ENCODE measurements around the gene ARPC4.

Gene ARPC4

GRCh38 chr3:9792405-9793160, at the start of gene ARPC4, which contains the start of gene TADA3:
Gene ARPC4, plus strand, starts transcription at chr3:9793082. Its CDS starts 40 bp downstream, at chr3:9793122.
Gene TADA3, minus strand, starts transcription at chr3:9792473. Its CDS starts 1,007 bp downstream, at chr3:9791466.
- DNase-seq: peak; percentile 96

- no peak for DNase-seq
These were observed 49.3 kb upstream of the ARPC4 start for GRCh38 chr3:9743548-9743947.

GRCh38 chr3:9744162-9744561, 48.7 kb upstream of the ARPC4 start:
- no peak for DNase-seq

- DNase-seq: no peak
These were observed 47.4 kb upstream of the ARPC4 start for GRCh38 chr3:9745521-9745920.

GRCh38 chr3:9746330-9746729, 46.6 kb upstream of the ARPC4 start:
- no peak for DNase-seq

GRCh38 chr3:9747267-9747666, 45.6 kb upstream of the ARPC4 start:
- DNase-seq: peak; percentile 34

- DNase-seq: no peak
These were observed 44.9 kb upstream of the ARPC4 start for GRCh38 chr3:9748031-9748430.

- no peak for DNase-seq
These were observed 43.6 kb upstream of the ARPC4 start for GRCh38 chr3:9749296-9749644.

GRCh38 chr3:9749645-9750555, 43.0 kb upstream of the ARPC4 start, which contains the start of gene OGG1:
Gene OGG1, plus strand, starts transcription at chr3:9749952. Its CDS starts 335 bp downstream, at chr3:9750287.
- DNase-seq: peak; percentile 97

- DNase-seq: no peak
These were observed 42.1 kb upstream of the ARPC4 start for GRCh38 chr3:9750556-9751411.

- no peak for DNase-seq
These were observed 38.2 kb upstream of the ARPC4 start for GRCh38 chr3:9754678-9755077.

- DNase-seq: no peak
These were observed 35.5 kb upstream of the ARPC4 start for GRCh38 chr3:9757427-9757826.

- DNase-seq: no peak
These were observed 31.9 kb upstream of the ARPC4 start for GRCh38 chr3:9760779-9761505.

- no peak for DNase-seq
These were observed 31.0 kb upstream of the ARPC4 start for GRCh38 chr3:9761919-9762318.

GRCh38 chr3:9762871-9763270, 30.0 kb upstream of the ARPC4 start:
- DNase-seq: no peak

- DNase-seq: no peak
These were observed 27.0 kb upstream of the ARPC4 start for GRCh38 chr3:9765865-9766264.

GRCh38 chr3:9767418-9767817, 25.5 kb upstream of the ARPC4 start:
- DNase-seq: peak; percentile 58

- DNase-seq: no peak
These were observed 24.6 kb upstream of the ARPC4 start for GRCh38 chr3:9768141-9768775.

- no peak for DNase-seq
These were observed 23.9 kb upstream of the ARPC4 start for GRCh38 chr3:9769012-9769411.

GRCh38 chr3:9769426-9770275, 23.2 kb upstream of the ARPC4 start, which contains the start of gene CAMK1:
Gene CAMK1, minus strand, starts transcription at chr3:9769947. Its CDS starts 2,198 bp downstream, at chr3:9767749.
- peak; percentile 83 for DNase-seq
